K562 (cell line): ENCODE data around the gene N4BP2. TPM values are rescaled to one million over a fixed set of nuclear protein-coding genes. Genes with fewer than 3 reads are reported as not detected.

ENCODE experiments used
- CHCHD3 ChIP-seq: fragments of 250-450 bp; sonication (Bioruptor Pico); IDR thresholded peaks from 2 replicates; pipeline ENCODE4 v2.1.2; 2022; ENCODE audit warnings: mild to moderate bottlenecking
- FUS ChIP-seq: fragments of 200-400 bp; formaldehyde crosslinking; optimal IDR thresholded peaks from 2 replicates; pipeline ENCODE3; 2017; ENCODE audit warnings: low read depth, low read length
- GATAD2A ChIP-seq: fragments of 450-650 bp; IDR thresholded peaks from 2 replicates; pipeline ENCODE4 v1.6.1; 2017
- ILK ChIP-seq: fragments of 450-650 bp; IDR thresholded peaks from 2 replicates; pipeline ENCODE4 v1.6.1; 2016; ENCODE audit warnings: missing genetic modification characterization, low read depth, mild to moderate bottlenecking, missing compliant biosample characterization, moderate library complexity, borderline replicate concordance
- LARP7 ChIP-seq: fragments of 450-650 bp; IDR thresholded peaks from 2 replicates; pipeline ENCODE4 v1.6.1; 2016
- NCOA4 ChIP-seq: fragments of 450-650 bp; IDR thresholded peaks from 2 replicates; pipeline ENCODE4 v1.6.1; 2018; ENCODE audit warnings: mild to moderate bottlenecking; ENCODE audit not compliant: partially characterized antibody
- NFATC3 ChIP-seq: fragments of 450-650 bp; IDR thresholded peaks from 2 replicates; pipeline ENCODE4 v1.6.1; 2017; ENCODE audit warnings: mild to moderate bottlenecking
- NR2F6 ChIP-seq: fragments of 450-650 bp; formaldehyde crosslinking; IDR thresholded peaks from 2 replicates; pipeline ENCODE4 v1.4.0; 2020; ENCODE audit warnings: mild to moderate bottlenecking
- PHF8 ChIP-seq: fragments of 200-600 bp; sonication (generic); IDR thresholded peaks from 2 replicates; pipeline ENCODE4 v1.6.1; 2012; ENCODE audit warnings: mixed run types, mild to moderate bottlenecking, inconsistent platforms, low read length, moderate library complexity, borderline replicate concordance
- SAFB2 ChIP-seq: fragments of 200-400 bp; formaldehyde crosslinking; IDR thresholded peaks from 2 replicates; pipeline ENCODE4 v1.6.1; 2018; ENCODE audit warnings: borderline replicate concordance, low read length, low read depth, moderate library complexity; ENCODE audit not compliant: severe bottlenecking
- SMAD3 ChIP-seq: fragments of 450-650 bp; formaldehyde crosslinking; conservative IDR thresholded peaks from 2 replicates; pipeline ENCODE4 v1.4.0; 2020; ENCODE audit warnings: mild to moderate bottlenecking
- SMARCC2 ChIP-seq: fragments of 450-650 bp; IDR thresholded peaks from 2 replicates; pipeline ENCODE4 v1.6.1; 2017; ENCODE audit warnings: antibody characterized with exemption, moderate library complexity, mild to moderate bottlenecking, low read depth
- TAF9B ChIP-seq: fragments of 450-650 bp; IDR thresholded peaks from 2 replicates; pipeline ENCODE4 v1.6.1; 2018; ENCODE audit warnings: mild to moderate bottlenecking; ENCODE audit not compliant: partially characterized antibody
- YY1 ChIP-seq, 3 experiments: IDR thresholded peaks; 2 replicates each; pipeline ENCODE4 v1.6.1; 2011; ENCODE audit warnings: low read length in 2 of 3, mild to moderate bottlenecking in 2 of 3, moderate library complexity in 2 of 3, borderline replicate concordance in 1 of 3, control low read depth in 1 of 3, low read depth in 1 of 3; ENCODE audit not compliant: insufficient read depth in 3 of 3, insufficient replicate concordance in 2 of 3, control insufficient read depth in 1 of 3, insufficient read length in 1 of 3; ENCODE audit errors: extremely low read depth in 1 of 3
- polyA plus RNA-seq, 8 experiments: library from polyadenylated mRNA; depleted of rRNA in 4 of 8; stranded (reverse) in 5 of 8; unstranded in 3 of 8; fragments of >200 nt; fragmentation: Nextera tagmentation in 2 of 8; fragmentation: Illumina TruSeq in 1 of 8; extraction: Ambion mirVana in 2 of 8; extraction: Trizol in 1 of 8; gene quantifications; 2 replicates each; pipeline versions ENCODE4 v1.2.1 to v1.2.3, GENCODE V29; 2011 to 2014; ENCODE audit warnings: inconsistent platforms in 1 of 8, missing spikeins in 1 of 8
- total RNA-seq, 7 experiments: library from RNA; depleted of rRNA in 6 of 7; stranded (reverse); fragments of >200 nt in 6 of 7; fragmentation: Illumina TruSeq in 2 of 7; extraction: Trizol in 2 of 7; gene quantifications; 2 replicates each; pipeline versions ENCODE4 v1.2.1 to v1.2.3, GENCODE V29; 2011 to 2021; ENCODE audit warnings: low replicate concordance in 1 of 7
- TF ChIP-seq, protein P1 (sequence below), 2 experiments: fragments of 450-650 bp; formaldehyde crosslinking in 1 of 2; IDR thresholded peaks; 2 replicates each; pipeline versions ENCODE4 v1.4.0 to v1.6.1; 2014 to 2020; ENCODE audit warnings: mild to moderate bottlenecking in 2 of 2, borderline replicate concordance in 1 of 2, low read depth in 1 of 2
- TF ChIP-seq, protein P2 (sequence below): sonication (generic); formaldehyde crosslinking; IDR thresholded peaks from 2 replicates; pipeline ENCODE4 v1.5.0; 2020; ENCODE audit warnings: missing genetic modification reagents
- TF ChIP-seq, protein P3 (sequence below): fragments of 250-450 bp; sonication (Bioruptor Pico); IDR thresholded peaks from 2 replicates; pipeline ENCODE4 v1.9.0; 2021; ENCODE audit warnings: mild to moderate bottlenecking
- TF ChIP-seq, protein P4 (sequence below): fragments of 450-650 bp; formaldehyde crosslinking; IDR thresholded peaks from 2 replicates; pipeline ENCODE4 v1.4.0; 2022; ENCODE audit warnings: mild to moderate bottlenecking, moderate library complexity

N4BP2 gene
- total and polyA plus RNA-seq, 9 of the 15 experiments (the other 6 are each of a cell fraction or from before 2014, with no cell fraction given), result 2.7 to 12.6 (median 7.6) TPM

DNA sequence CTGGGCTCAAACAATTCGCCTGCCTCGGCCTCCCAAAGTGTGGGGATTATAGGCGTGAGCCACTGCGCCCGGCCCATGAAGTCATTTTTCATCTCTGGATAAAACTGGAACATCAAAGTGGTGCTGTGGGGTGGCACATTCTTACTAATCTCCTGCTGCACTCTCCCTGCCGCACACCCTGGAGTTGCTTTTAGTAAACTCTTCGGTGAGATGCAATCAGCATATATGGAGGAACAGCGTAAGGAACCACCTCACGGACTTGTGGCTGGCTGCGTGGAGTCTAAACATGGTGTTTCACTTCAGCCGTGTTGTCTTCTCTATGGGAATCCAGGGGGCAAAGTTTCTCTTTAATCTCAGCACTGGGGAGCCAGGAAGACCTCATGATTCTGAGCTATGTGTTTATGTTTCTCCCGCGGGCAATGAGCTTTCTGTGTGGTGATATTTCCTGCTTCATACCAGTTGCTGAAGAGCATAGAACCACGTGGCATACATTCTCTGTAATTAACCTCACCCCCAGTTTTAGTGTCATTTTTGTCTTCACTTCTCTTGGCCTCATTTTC lies 138.0 kb downstream of the N4BP2 start (continued):
- TF ChIP-seq, protein P1, sequence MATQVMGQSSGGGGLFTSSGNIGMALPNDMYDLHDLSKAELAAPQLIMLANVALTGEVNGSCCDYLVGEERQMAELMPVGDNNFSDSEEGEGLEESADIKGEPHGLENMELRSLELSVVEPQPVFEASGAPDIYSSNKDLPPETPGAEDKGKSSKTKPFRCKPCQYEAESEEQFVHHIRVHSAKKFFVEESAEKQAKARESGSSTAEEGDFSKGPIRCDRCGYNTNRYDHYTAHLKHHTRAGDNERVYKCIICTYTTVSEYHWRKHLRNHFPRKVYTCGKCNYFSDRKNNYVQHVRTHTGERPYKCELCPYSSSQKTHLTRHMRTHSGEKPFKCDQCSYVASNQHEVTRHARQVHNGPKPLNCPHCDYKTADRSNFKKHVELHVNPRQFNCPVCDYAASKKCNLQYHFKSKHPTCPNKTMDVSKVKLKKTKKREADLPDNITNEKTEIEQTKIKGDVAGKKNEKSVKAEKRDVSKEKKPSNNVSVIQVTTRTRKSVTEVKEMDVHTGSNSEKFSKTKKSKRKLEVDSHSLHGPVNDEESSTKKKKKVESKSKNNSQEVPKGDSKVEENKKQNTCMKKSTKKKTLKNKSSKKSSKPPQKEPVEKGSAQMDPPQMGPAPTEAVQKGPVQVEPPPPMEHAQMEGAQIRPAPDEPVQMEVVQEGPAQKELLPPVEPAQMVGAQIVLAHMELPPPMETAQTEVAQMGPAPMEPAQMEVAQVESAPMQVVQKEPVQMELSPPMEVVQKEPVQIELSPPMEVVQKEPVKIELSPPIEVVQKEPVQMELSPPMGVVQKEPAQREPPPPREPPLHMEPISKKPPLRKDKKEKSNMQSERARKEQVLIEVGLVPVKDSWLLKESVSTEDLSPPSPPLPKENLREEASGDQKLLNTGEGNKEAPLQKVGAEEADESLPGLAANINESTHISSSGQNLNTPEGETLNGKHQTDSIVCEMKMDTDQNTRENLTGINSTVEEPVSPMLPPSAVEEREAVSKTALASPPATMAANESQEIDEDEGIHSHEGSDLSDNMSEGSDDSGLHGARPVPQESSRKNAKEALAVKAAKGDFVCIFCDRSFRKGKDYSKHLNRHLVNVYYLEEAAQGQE (IDR thresholded peaks at IDR 0.05; ENCODE audit: borderline replicate concordance), result peak; percentile 24
- TF ChIP-seq, protein P1 (CRISPR knock-in tag; IDR thresholded peaks at IDR 0.05; ENCODE audit: low read depth), result no peak
- TF ChIP-seq PHF8 (no peak), GATAD2A (0 out of 2 replicates have a peak, but pooled peaks have one; percentile 33), TAF9B (peak; percentile 27), SMAD3 (CRISPR knock-in tag) (no peak), FUS (no peak), ILK (no peak), LARP7 (no peak), NR2F6 (CRISPR knock-in tag) (no peak), CHCHD3 (CRISPR knock-in tag) (no peak), SAFB2 (no peak), SMARCC2 (no peak; the same call in 1 of the 2 replicates), NCOA4 (no peak), YY1 (IDR thresholded peaks at IDR 0.05; ENCODE audit: borderline replicate concordance in 1 of 3, control insufficient read depth in 1 of 3, extremely low read depth in 1 of 3, insufficient read depth in 3 of 3, insufficient read length in 1 of 3, insufficient replicate concordance in 2 of 3, low read depth in 1 of 3, low read length in 2 of 3) (peak in 1 of 3 experiments; percentile 34), NFATC3 (no peak)
- TF ChIP-seq, protein P2, sequence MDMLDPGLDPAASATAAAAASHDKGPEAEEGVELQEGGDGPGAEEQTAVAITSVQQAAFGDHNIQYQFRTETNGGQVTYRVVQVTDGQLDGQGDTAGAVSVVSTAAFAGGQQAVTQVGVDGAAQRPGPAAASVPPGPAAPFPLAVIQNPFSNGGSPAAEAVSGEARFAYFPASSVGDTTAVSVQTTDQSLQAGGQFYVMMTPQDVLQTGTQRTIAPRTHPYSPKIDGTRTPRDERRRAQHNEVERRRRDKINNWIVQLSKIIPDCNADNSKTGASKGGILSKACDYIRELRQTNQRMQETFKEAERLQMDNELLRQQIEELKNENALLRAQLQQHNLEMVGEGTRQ (CRISPR knock-in tag), result no peak
- TF ChIP-seq, protein P3, sequence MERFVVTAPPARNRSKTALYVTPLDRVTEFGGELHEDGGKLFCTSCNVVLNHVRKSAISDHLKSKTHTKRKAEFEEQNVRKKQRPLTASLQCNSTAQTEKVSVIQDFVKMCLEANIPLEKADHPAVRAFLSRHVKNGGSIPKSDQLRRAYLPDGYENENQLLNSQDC (CRISPR knock-in tag), result no peak
- TF ChIP-seq, protein P4, sequence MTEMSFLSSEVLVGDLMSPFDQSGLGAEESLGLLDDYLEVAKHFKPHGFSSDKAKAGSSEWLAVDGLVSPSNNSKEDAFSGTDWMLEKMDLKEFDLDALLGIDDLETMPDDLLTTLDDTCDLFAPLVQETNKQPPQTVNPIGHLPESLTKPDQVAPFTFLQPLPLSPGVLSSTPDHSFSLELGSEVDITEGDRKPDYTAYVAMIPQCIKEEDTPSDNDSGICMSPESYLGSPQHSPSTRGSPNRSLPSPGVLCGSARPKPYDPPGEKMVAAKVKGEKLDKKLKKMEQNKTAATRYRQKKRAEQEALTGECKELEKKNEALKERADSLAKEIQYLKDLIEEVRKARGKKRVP (CRISPR knock-in tag), result no peak
